PC-9 (cell line): ENCODE measurements around the gene C2orf76. TPM values are rescaled to one million over a fixed set of nuclear protein-coding genes. Genes with fewer than 3 reads are reported as not detected.
A peak's percentile ranks its signal among the peaks of the same experiment; 100 is the strongest.

Source experiments
- BruUV-seq: library from RNA; stranded (reverse); fragments of 400-500 nt; replicated peaks from 2 replicates; lab custom pipeline; 2021; lab: Mats Ljungman, UMichigan
- CTCF ChIA-PET: fragments of 300-600 bp; sonication (Branson Sonifier 250); formaldehyde crosslinking; loops from one replicate; lab custom pipeline; 2022; ENCODE audit warnings: antibody characterized with exemption; lab: Charles Lee
- POLR2A ChIA-PET: fragments of 300-600 bp; sonication (Branson Sonifier 250); formaldehyde crosslinking; loops from one replicate; lab custom pipeline; 2022; ENCODE audit warnings: antibody characterized with exemption; ENCODE audit not compliant: unreplicated experiment; lab: Charles Lee
- DNase-seq, 2 experiments: peaks; one replicate each; pipeline versions ENCODE4 v3.0.0 to v3.0.0-alpha.2; 2015 to 2022; ENCODE audit warnings: mixed read lengths in 1 of 2
- H2AFZ ChIP-seq: fragments of 200-600 bp; sonication (generic); 2 replicates; pipeline ENCODE4 v1.8.1; 2017; ENCODE audit warnings: antibody characterized with exemption
- H3F3A ChIP-seq: fragments of 200-600 bp; sonication (generic); 2 replicates; pipeline ENCODE4 v1.8.1; 2017; ENCODE audit warnings: antibody characterized with exemption, mild to moderate bottlenecking, low read depth; ENCODE audit not compliant: insufficient read depth
- H3K27ac ChIP-seq: fragments of 200-600 bp; sonication (generic); 2 replicates; pipeline ENCODE4 v1.6.1; 2016; ENCODE audit warnings: mixed run types
- H3K27me3 ChIP-seq: fragments of 200-600 bp; sonication (generic); 2 replicates; pipeline ENCODE4 v1.6.1; 2016; ENCODE audit warnings: low read depth, mixed run types; ENCODE audit not compliant: insufficient read depth
- H3K36me3 ChIP-seq: fragments of 200-600 bp; sonication (generic); 2 replicates; pipeline ENCODE4 v1.6.1; 2016; ENCODE audit warnings: low read depth, mixed run types
- H3K4me1 ChIP-seq: fragments of 200-600 bp; sonication (generic); replicated peaks from 2 replicates; pipeline ENCODE4 v1.6.1; 2016; ENCODE audit warnings: mixed run types; ENCODE audit not compliant: insufficient read depth
- H3K4me2 ChIP-seq: fragments of 200-600 bp; sonication (generic); 2 replicates; pipeline ENCODE4 v1.6.1; 2017; ENCODE audit warnings: mixed run types
- H3K4me3 ChIP-seq: fragments of 200-600 bp; sonication (generic); 2 replicates; pipeline ENCODE4 v1.6.1; 2016; ENCODE audit warnings: mixed run types
- H3K79me2 ChIP-seq: fragments of 200-600 bp; sonication (generic); 2 replicates; pipeline ENCODE4 v1.6.1; 2017; ENCODE audit warnings: low read depth, mixed run types
- H3K9me2 ChIP-seq: fragments of 200-600 bp; sonication (generic); 2 replicates; pipeline ENCODE4 v1.8.1; 2017; ENCODE audit warnings: mild to moderate bottlenecking; ENCODE audit not compliant: insufficient read depth
- H3K9me3 ChIP-seq: fragments of 200-600 bp; sonication (generic); 2 replicates; pipeline ENCODE4 v1.8.1; 2016; ENCODE audit warnings: low read depth; ENCODE audit not compliant: insufficient read depth
- H4K20me1 ChIP-seq: fragments of 200-600 bp; sonication (generic); 2 replicates; pipeline ENCODE4 v1.8.1; 2017; ENCODE audit not compliant: insufficient read depth
- EZH2 ChIP-seq: fragments of 200-600 bp; sonication (generic); IDR thresholded peaks from 2 replicates; pipeline ENCODE4 v1.8.0; 2017; ENCODE audit warnings: antibody characterized with exemption, low read depth
- intact Hi-C: fragments of 100-400 bp; cut with micrococcal nuclease; formaldehyde crosslinking; loops from one replicate; pipeline ENCODE4 v1.10.0; 2022; ENCODE audit not compliant: unreplicated experiment
- total RNA-seq: library from RNA; stranded (reverse); gene quantifications from 2 replicates; pipeline ENCODE4 v1.2.3, GENCODE V29; 2021
- TF ChIP-seq, protein P1 (sequence below): fragments of 200-600 bp; sonication (generic); conservative IDR thresholded peaks from 2 replicates; pipeline ENCODE4 v1.6.1; 2017; ENCODE audit warnings: mixed run types, antibody characterized with exemption, mild to moderate bottlenecking, moderate library complexity

C2orf76 gene
- total RNA-seq, 1 experiment from 2014 or later: 11.5 TPM

DNA sequence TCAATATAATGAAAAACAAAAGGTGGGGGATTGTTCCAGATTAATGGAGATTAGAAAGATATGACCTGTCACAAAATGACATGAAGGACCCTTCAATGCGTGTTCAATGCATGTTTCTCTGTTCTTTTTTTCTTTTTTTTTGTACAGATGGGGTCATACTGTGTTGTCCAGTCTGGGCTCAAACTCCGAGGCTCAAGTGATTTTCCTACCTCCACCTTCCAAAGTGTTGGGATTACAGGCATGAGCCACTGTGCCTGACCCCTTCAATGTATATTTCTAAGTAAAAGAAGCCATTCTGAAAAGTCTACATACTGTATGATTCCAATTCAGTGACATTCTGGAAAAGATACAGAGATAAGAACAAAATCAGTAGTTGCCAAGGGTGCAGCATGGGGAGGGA lies 32.8 kb downstream of the C2orf76 start:
- no TSS peak for BruUV-seq
- Histone ChIP-seq H3K4me1 (peaks cover 10% of the 10 kb centered on the region), H3K36me3 (no peaks in the 10 kb centered on the region), H3K4me3 (no peak overlapping the region), H3K9me3 (no peaks in the 10 kb centered on the region), H3K27ac (peak overlapping the region; percentile 31; the same call in 1 of the 2 replicates), H3K4me2 (peak overlapping the region; percentile 29; the same call in 1 of the 2 replicates), H3F3A (no peaks in the 10 kb centered on the region), H2AFZ (0 out of 2 replicates have a peak overlapping the region, but pooled peaks have one; percentile 8), H4K20me1 (no peaks in the 10 kb centered on the region), H3K9me2 (no peaks in the 10 kb centered on the region), H3K27me3 (no peaks in the 10 kb centered on the region), H3K79me2 (no peaks in the 10 kb centered on the region)
- ChIA-PET POLR2A (no interaction called here), CTCF (no interaction called here)
- TF ChIP-seq, protein P1, sequence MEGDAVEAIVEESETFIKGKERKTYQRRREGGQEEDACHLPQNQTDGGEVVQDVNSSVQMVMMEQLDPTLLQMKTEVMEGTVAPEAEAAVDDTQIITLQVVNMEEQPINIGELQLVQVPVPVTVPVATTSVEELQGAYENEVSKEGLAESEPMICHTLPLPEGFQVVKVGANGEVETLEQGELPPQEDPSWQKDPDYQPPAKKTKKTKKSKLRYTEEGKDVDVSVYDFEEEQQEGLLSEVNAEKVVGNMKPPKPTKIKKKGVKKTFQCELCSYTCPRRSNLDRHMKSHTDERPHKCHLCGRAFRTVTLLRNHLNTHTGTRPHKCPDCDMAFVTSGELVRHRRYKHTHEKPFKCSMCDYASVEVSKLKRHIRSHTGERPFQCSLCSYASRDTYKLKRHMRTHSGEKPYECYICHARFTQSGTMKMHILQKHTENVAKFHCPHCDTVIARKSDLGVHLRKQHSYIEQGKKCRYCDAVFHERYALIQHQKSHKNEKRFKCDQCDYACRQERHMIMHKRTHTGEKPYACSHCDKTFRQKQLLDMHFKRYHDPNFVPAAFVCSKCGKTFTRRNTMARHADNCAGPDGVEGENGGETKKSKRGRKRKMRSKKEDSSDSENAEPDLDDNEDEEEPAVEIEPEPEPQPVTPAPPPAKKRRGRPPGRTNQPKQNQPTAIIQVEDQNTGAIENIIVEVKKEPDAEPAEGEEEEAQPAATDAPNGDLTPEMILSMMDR: no peak
- no peak for TF ChIP-seq EZH2
- no peak for DNase-seq
- intact Hi-C loops: no loop called here

- peaks cover 10% of the 10 kb centered on the region for H3K4me1 ChIP-seq
- ChIA-PET CTCF (no interaction called here), POLR2A (no interaction called here)
- H3K79me2 ChIP-seq: no peaks in the 10 kb centered on the region
- no peaks in the 10 kb centered on the region for H3K36me3 ChIP-seq
- TF ChIP-seq EZH2: no peak
- TF ChIP-seq, protein P1: no peak
- H3F3A ChIP-seq: no peaks in the 10 kb centered on the region
- H3K4me2 ChIP-seq: peak overlapping the region; percentile 29; the same call in 1 of the 2 replicates
- H3K9me3 ChIP-seq: no peaks in the 10 kb centered on the region
- intact Hi-C loops: no loop called here
- peak in 1 of 2 experiments; percentile 70 for DNase-seq
- peak overlapping the region; percentile 31; the same call in 1 of the 2 replicates for H3K27ac ChIP-seq
- H2AFZ ChIP-seq: 0 out of 2 replicates have a peak overlapping the region, but pooled peaks have one; percentile 8
- no peaks in the 10 kb centered on the region for H3K9me2 ChIP-seq
- H3K4me3 ChIP-seq: no peak overlapping the region
- no TSS peak for BruUV-seq
- H3K27me3 ChIP-seq: no peaks in the 10 kb centered on the region
- H4K20me1 ChIP-seq: no peaks in the 10 kb centered on the region
Measured at GRCh38 chr2:119333360-119333759, 33.3 kb downstream of the C2orf76 start.

GRCh38 chr2:119332953-119333352 lies 33.7 kb downstream of the C2orf76 start:
- no peaks in the 10 kb centered on the region for H4K20me1 ChIP-seq
- peaks cover 10% of the 10 kb centered on the region for H3K4me1 ChIP-seq
- H3K36me3 ChIP-seq: no peaks in the 10 kb centered on the region
- DNase-seq: no peak
- no peak overlapping the region for H3K4me3 ChIP-seq
- ChIA-PET CTCF (no interaction called here), POLR2A (no interaction called here)
- H3K4me2 ChIP-seq: peak overlapping the region; percentile 29; the same call in 1 of the 2 replicates
- H3K27me3 ChIP-seq: no peaks in the 10 kb centered on the region
- H3K9me3 ChIP-seq: no peaks in the 10 kb centered on the region
- H2AFZ ChIP-seq: no peak overlapping the region
- TF ChIP-seq, protein P1: no peak
- TF ChIP-seq EZH2: no peak
- intact Hi-C loops: no loop called here
- peak overlapping the region; percentile 31; the same call in 1 of the 2 replicates for H3K27ac ChIP-seq
- H3F3A ChIP-seq: no peaks in the 10 kb centered on the region
- no peaks in the 10 kb centered on the region for H3K9me2 ChIP-seq
- no peaks in the 10 kb centered on the region for H3K79me2 ChIP-seq
- BruUV-seq: no TSS peak
